Measurements from ENCODE around the gene LRMDA. TPM values are rescaled to one million over a fixed set of nuclear protein-coding genes. Genes with fewer than 3 reads are reported as not detected.

Gene LRMDA
- polyA plus RNA-seq, 1 donor (not counting 4 experiments of a cell fraction or from before 2014, with no cell fraction given) = not detected

DNA sequence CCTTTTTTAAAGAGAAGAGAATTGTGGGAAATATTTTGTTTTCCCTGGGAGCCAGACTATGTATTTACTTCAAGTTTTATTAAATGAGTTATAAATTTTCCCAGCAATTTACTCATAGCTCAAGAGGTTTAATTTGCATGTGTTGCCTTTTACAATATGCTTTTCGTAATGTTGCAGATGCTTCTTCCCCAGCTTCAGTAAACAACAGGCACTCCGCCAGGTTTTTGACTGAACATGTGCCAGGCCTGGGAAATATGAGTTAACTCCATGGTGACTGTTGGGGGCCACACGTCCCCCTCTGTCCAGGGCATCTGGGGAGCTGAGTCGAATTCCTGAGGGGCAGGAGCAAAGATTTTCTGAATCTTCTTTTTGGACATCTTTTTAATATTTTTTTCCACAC, 545.7 kb downstream of the LRMDA start:
- peaks cover 4% of the 10 kb centered on the region for H3K27me3 ChIP-seq (ENCODE audit: control insufficient read depth, extremely low read depth, insufficient read depth, low read length)
- H3K9me1 ChIP-seq (ENCODE audit: control insufficient read depth, extremely low read depth, insufficient read depth, low read length) = no peaks in the 10 kb centered on the region
- H4K20me1 ChIP-seq (ENCODE audit: control insufficient read depth, extremely low read depth, insufficient read depth, low read length) = no peaks in the 10 kb centered on the region
- H3K36me3 ChIP-seq (ENCODE audit: control insufficient read depth in 2 of 2, extremely low read depth in 1 of 2, insufficient read depth in 2 of 2, low read length in 2 of 2) = no peaks in the 10 kb centered on the region
- dilution Hi-C loops (cut with MboI; ENCODE audit: extremely low pct_ligation_motif_present, low sequenced_read_pairs) = no loop called here
- TF ChIP-seq EZH2 (IDR thresholded peaks at IDR 0.05; ENCODE audit: low read length) (no peak), CTCF (optimal IDR thresholded peaks at IDR 0.05 in 1 of 3, IDR thresholded peaks at IDR 0.05 in 1 of 3, conservative IDR thresholded peaks at IDR 0.05 in 1 of 3; ENCODE audit: extremely low read depth in 1 of 3, insufficient read depth in 2 of 3, low read length in 3 of 3) (no peak)
- H3K4me1 ChIP-seq (ENCODE audit: control insufficient read depth, extremely low read depth, insufficient read depth, low read length) = peaks cover 12% of the 10 kb centered on the region
- H3K27ac ChIP-seq (ENCODE audit: control insufficient read depth, insufficient read depth, low read length) = no peak overlapping the region
- H3K4me2 ChIP-seq (ENCODE audit: control insufficient read depth, extremely low read depth, insufficient read depth, low read depth, low read length) = no peak overlapping the region
- H3K9me3 ChIP-seq (ENCODE audit: control insufficient read depth, low read depth, low read length) = no peaks in the 10 kb centered on the region
- H3K79me2 ChIP-seq (ENCODE audit: control insufficient read depth, insufficient read depth, low read length) = no peaks in the 10 kb centered on the region
- no peak overlapping the region for H3K4me3 ChIP-seq (ENCODE audit: control insufficient read depth in 2 of 3, extremely low read depth in 1 of 3, insufficient read depth in 2 of 3, low read depth in 1 of 3, low read length in 3 of 3)
- FAIRE-seq (no peak), DNase-seq (ENCODE audit: low read depth, low spot score) (no peak)
- no peak overlapping the region for H3K9ac ChIP-seq (ENCODE audit: control insufficient read depth, extremely low read depth, insufficient read depth, low read length)
- no peak overlapping the region for H2AFZ ChIP-seq (ENCODE audit: control insufficient read depth, low read length)

- Histone ChIP-seq H3K27me3 (ENCODE audit: control insufficient read depth, extremely low read depth, insufficient read depth, low read length) (peaks cover 4% of the 10 kb centered on the region), H3K9me3 (ENCODE audit: control insufficient read depth, low read depth, low read length) (no peaks in the 10 kb centered on the region), H3K27ac (ENCODE audit: control insufficient read depth, insufficient read depth, low read length) (no peak overlapping the region), H3K36me3 (ENCODE audit: control insufficient read depth in 2 of 2, extremely low read depth in 1 of 2, insufficient read depth in 2 of 2, low read length in 2 of 2) (no peaks in the 10 kb centered on the region), H3K79me2 (ENCODE audit: control insufficient read depth, insufficient read depth, low read length) (no peaks in the 10 kb centered on the region), H2AFZ (ENCODE audit: control insufficient read depth, low read length) (no peak overlapping the region), H3K4me3 (ENCODE audit: control insufficient read depth in 2 of 3, extremely low read depth in 1 of 3, insufficient read depth in 2 of 3, low read depth in 1 of 3, low read length in 3 of 3) (no peak overlapping the region), H3K4me2 (ENCODE audit: control insufficient read depth, extremely low read depth, insufficient read depth, low read depth, low read length) (no peak overlapping the region), H3K9ac (ENCODE audit: control insufficient read depth, extremely low read depth, insufficient read depth, low read length) (no peak overlapping the region), H3K4me1 (ENCODE audit: control insufficient read depth, extremely low read depth, insufficient read depth, low read length) (peaks cover 10% of the 10 kb centered on the region), H3K9me1 (ENCODE audit: control insufficient read depth, extremely low read depth, insufficient read depth, low read length) (no peaks in the 10 kb centered on the region), H4K20me1 (ENCODE audit: control insufficient read depth, extremely low read depth, insufficient read depth, low read length) (no peaks in the 10 kb centered on the region)
- FAIRE-seq = no peak
- TF ChIP-seq EZH2 (IDR thresholded peaks at IDR 0.05; ENCODE audit: low read length) (no peak), CTCF (optimal IDR thresholded peaks at IDR 0.05 in 1 of 3, IDR thresholded peaks at IDR 0.05 in 1 of 3, conservative IDR thresholded peaks at IDR 0.05 in 1 of 3; ENCODE audit: extremely low read depth in 1 of 3, insufficient read depth in 2 of 3, low read length in 3 of 3) (no peak)
- dilution Hi-C loops (cut with MboI; ENCODE audit: extremely low pct_ligation_motif_present, low sequenced_read_pairs) = no loop called here
- DNase-seq (ENCODE audit: low read depth, low spot score) = no peak
Measured at GRCh38 chr10:75978213-75978612, 546.8 kb downstream of the LRMDA start.

Measured in keratinocyte (primary cell).